Hepatocyte (in vitro differentiated cells): ENCODE results near the gene ARHGEF12.

Source experiments
- EZH2 ChIP-seq: fragments of 200-600 bp; sonication (generic); IDR thresholded peaks from 2 replicates; pipeline ENCODE4 v1.6.1; 2016; ENCODE audit warnings: antibody characterized with exemption, mild to moderate bottlenecking, borderline replicate concordance
- EZH2phosphoT487 ChIP-seq: fragments of 200-600 bp; sonication (generic); IDR thresholded peaks from one replicate; pipeline ENCODE4 v1.6.1; 2018; ENCODE audit warnings: antibody characterized with exemption, mild to moderate bottlenecking, low read depth, moderate library complexity; ENCODE audit not compliant: unreplicated experiment, severe bottlenecking
- TF ChIP-seq, protein P1 (sequence below): fragments of 200-600 bp; sonication (generic); IDR thresholded peaks from 2 replicates; pipeline ENCODE4 v1.5.1; 2016; ENCODE audit warnings: antibody characterized with exemption, mild to moderate bottlenecking; ENCODE audit not compliant: poor library complexity

DNA sequence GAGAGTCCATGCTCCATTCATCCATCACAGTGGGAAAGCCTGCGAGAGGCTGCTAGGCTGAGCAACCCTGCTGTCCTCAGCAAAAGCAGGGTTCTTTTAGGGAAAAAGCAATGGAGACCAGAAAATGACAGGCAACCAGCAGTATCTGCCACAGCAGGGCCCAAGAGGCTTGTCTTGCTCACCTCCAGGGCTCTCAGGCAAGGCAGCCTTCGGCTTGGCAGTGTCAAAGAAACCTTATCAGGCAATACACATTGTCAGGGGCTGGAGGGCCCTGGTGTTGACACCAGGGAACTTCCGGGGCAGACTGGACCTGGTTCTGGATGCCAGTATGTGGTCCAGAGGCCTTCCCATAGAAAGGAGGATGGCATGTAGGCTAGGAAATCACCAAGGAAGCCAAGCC, 21.4 kb upstream of the ARHGEF12 start:
- TF ChIP-seq, protein P1, sequence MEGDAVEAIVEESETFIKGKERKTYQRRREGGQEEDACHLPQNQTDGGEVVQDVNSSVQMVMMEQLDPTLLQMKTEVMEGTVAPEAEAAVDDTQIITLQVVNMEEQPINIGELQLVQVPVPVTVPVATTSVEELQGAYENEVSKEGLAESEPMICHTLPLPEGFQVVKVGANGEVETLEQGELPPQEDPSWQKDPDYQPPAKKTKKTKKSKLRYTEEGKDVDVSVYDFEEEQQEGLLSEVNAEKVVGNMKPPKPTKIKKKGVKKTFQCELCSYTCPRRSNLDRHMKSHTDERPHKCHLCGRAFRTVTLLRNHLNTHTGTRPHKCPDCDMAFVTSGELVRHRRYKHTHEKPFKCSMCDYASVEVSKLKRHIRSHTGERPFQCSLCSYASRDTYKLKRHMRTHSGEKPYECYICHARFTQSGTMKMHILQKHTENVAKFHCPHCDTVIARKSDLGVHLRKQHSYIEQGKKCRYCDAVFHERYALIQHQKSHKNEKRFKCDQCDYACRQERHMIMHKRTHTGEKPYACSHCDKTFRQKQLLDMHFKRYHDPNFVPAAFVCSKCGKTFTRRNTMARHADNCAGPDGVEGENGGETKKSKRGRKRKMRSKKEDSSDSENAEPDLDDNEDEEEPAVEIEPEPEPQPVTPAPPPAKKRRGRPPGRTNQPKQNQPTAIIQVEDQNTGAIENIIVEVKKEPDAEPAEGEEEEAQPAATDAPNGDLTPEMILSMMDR = no peak
- no peak for TF ChIP-seq EZH2
- TF ChIP-seq EZH2phosphoT487 = no peak
